Astrocyte (in vitro differentiated cells and primary cell): ENCODE results near the gene GGCT.

Source experiments
- EZH2 ChIP-seq: IDR thresholded peaks from 2 replicates; pipeline ENCODE4 v1.6.1; 2012; ENCODE audit warnings: mild to moderate bottlenecking, low read length, inconsistent platforms; ENCODE audit not compliant: insufficient read depth
- TF ChIP-seq, protein P1 (sequence below): IDR thresholded peaks from 2 replicates; pipeline ENCODE4 v1.5.1; 2011; ENCODE audit warnings: low read depth, mild to moderate bottlenecking, inconsistent platforms, low read length, moderate library complexity; ENCODE audit not compliant: insufficient read depth

DNA sequence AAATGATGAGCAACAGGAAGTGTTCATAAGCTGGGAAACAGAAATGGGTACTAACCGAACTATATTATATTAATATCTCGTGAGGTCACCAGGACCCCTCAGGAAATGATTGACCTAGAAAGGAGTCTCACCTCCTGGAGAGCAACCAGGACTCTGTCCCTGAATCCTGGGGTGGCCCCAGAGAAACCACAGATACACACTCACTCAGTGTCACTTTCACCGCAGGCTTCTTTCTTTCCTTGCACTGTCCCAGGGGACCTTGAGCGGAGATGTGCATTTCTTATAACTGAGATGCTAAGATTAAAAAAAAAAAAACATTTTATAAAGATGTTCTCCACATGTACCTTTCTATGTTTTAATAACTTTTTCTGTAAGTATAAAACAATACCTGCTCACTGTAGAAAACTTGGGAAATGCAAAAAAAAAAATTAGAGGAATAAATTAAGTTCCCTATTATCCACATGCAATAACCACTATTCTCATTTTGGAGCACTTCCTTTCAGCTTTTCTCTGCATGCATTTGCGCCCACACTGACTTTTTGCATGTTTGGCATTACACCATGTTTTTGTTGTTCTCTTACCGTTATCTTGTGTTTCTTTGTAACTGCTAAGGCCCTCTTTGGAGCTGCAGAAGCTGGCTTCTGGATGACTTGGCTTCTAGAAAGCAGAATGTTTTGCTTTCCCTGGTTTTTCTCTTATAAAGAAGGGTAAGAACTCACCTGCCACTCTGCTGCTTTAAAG is 41.1 kb downstream of the GGCT start:
- TF ChIP-seq, protein P1, sequence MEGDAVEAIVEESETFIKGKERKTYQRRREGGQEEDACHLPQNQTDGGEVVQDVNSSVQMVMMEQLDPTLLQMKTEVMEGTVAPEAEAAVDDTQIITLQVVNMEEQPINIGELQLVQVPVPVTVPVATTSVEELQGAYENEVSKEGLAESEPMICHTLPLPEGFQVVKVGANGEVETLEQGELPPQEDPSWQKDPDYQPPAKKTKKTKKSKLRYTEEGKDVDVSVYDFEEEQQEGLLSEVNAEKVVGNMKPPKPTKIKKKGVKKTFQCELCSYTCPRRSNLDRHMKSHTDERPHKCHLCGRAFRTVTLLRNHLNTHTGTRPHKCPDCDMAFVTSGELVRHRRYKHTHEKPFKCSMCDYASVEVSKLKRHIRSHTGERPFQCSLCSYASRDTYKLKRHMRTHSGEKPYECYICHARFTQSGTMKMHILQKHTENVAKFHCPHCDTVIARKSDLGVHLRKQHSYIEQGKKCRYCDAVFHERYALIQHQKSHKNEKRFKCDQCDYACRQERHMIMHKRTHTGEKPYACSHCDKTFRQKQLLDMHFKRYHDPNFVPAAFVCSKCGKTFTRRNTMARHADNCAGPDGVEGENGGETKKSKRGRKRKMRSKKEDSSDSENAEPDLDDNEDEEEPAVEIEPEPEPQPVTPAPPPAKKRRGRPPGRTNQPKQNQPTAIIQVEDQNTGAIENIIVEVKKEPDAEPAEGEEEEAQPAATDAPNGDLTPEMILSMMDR = no peak
- no peak for TF ChIP-seq EZH2
